Hepatocyte (in vitro differentiated cells): ENCODE data around the gene THY1. TPM values are rescaled to one million over a fixed set of nuclear protein-coding genes. Genes with fewer than 3 reads are reported as not detected.

Experiments
- DNase-seq: peaks from one replicate; pipeline ENCODE4 v3.0.0-alpha.2; 2016; ENCODE audit warnings: low spot score
- H2AFZ ChIP-seq: fragments of 200-600 bp; sonication (generic); 2 replicates; pipeline ENCODE4 v1.6.0; 2016; ENCODE audit warnings: antibody characterized with exemption, mild to moderate bottlenecking
- H3K27ac ChIP-seq: fragments of 200-600 bp; sonication (generic); 2 replicates; pipeline ENCODE4 v1.5.1; 2016; ENCODE audit warnings: mild to moderate bottlenecking
- H3K27me3 ChIP-seq: fragments of 200-600 bp; sonication (generic); 2 replicates; pipeline ENCODE4 v1.6.1; 2016
- H3K36me3 ChIP-seq: fragments of 200-600 bp; sonication (generic); replicated peaks from 2 replicates; pipeline ENCODE4 v1.5.1; 2016; ENCODE audit warnings: low read depth; ENCODE audit not compliant: insufficient read depth
- H3K4me1 ChIP-seq: fragments of 200-600 bp; sonication (generic); 2 replicates; pipeline ENCODE4 v1.5.1; 2016; ENCODE audit warnings: mild to moderate bottlenecking, moderate library complexity; ENCODE audit not compliant: insufficient read depth
- H3K4me2 ChIP-seq: fragments of 200-600 bp; sonication (generic); 2 replicates; pipeline ENCODE4 v1.6.0; 2016
- H3K4me3 ChIP-seq: fragments of 200-600 bp; sonication (generic); 2 replicates; pipeline ENCODE4 v1.5.1; 2016; ENCODE audit warnings: mild to moderate bottlenecking
- H3K79me2 ChIP-seq: fragments of 200-600 bp; sonication (generic); 2 replicates; pipeline ENCODE4 v1.6.0; 2017; ENCODE audit warnings: mild to moderate bottlenecking
- H3K9me2 ChIP-seq: fragments of 200-600 bp; sonication (generic); replicated peaks from 2 replicates; pipeline ENCODE4 v1.6.0; 2017; ENCODE audit warnings: mild to moderate bottlenecking; ENCODE audit not compliant: insufficient read depth
- H3K9me3 ChIP-seq: fragments of 200-600 bp; sonication (generic); 2 replicates; pipeline ENCODE4 v1.5.1; 2016; ENCODE audit warnings: low read depth, mild to moderate bottlenecking
- H4K20me1 ChIP-seq: fragments of 200-600 bp; sonication (generic); 2 replicates; pipeline ENCODE4 v1.6.0; 2016; ENCODE audit warnings: mild to moderate bottlenecking; ENCODE audit not compliant: insufficient read depth, poor library complexity, severe bottlenecking
- CTCF ChIP-seq: fragments of 200-600 bp; sonication (generic); IDR thresholded peaks from 2 replicates; pipeline ENCODE4 v1.5.1; 2016; ENCODE audit warnings: antibody characterized with exemption, mild to moderate bottlenecking; ENCODE audit not compliant: poor library complexity
- EZH2 ChIP-seq: fragments of 200-600 bp; sonication (generic); IDR thresholded peaks from 2 replicates; pipeline ENCODE4 v1.6.1; 2016; ENCODE audit warnings: antibody characterized with exemption, mild to moderate bottlenecking, borderline replicate concordance
- EZH2phosphoT487 ChIP-seq: fragments of 200-600 bp; sonication (generic); IDR thresholded peaks from one replicate; pipeline ENCODE4 v1.6.1; 2018; ENCODE audit warnings: antibody characterized with exemption, mild to moderate bottlenecking, low read depth, moderate library complexity; ENCODE audit not compliant: unreplicated experiment, severe bottlenecking
- WGBS: methylation state at CpG from one replicate; pipeline ENCODE4 v1.1.6; 2016; ENCODE audit warnings: low lambda C conversion rate; ENCODE audit errors: missing lambda C conversion rate; 5-methylcytosine and 5-hydroxymethylcytosine counted together
- polyA plus RNA-seq: library from polyadenylated mRNA; unstranded; fragments of >200 nt; fragmentation: Nextera tagmentation; extraction: Ambion mirVana; gene quantifications from 2 replicates; pipeline ENCODE4 v1.2.1, GENCODE V29; 2016
- total RNA-seq: library from RNA; depleted of rRNA; stranded (reverse); fragments of >200 nt; gene quantifications from 2 replicates; pipeline ENCODE4 v1.2.3, GENCODE V29; 2014

The THY1 gene
- total and polyA plus RNA-seq, 2 experiments from 2014 or later: 52.1 to 156 TPM

- Histone ChIP-seq H3K9me3 (no peaks in the 10 kb centered on the region), H3K4me2 (no peak overlapping the region), H3K36me3 (no peaks in the 10 kb centered on the region), H3K27me3 (peaks cover 32% of the 10 kb centered on the region), H4K20me1 (no peaks in the 10 kb centered on the region), H3K4me1 (peaks cover 9% of the 10 kb centered on the region), H3K27ac (no peak overlapping the region), H2AFZ (no peak overlapping the region), H3K9me2 (no peaks in the 10 kb centered on the region), H3K79me2 (no peaks in the 10 kb centered on the region), H3K4me3 (no peak overlapping the region)
- DNase-seq: peak; percentile 28
- 56% methylated on average over 2 of the region's 2 CpGs for WGBS
- TF ChIP-seq EZH2phosphoT487 (no peak), EZH2 (no peak), CTCF (no peak)
Measured at GRCh38 chr11:119424775-119425174, 1.8 kb upstream of the THY1 start.

GRCh38 chr11:119424276-119424675, 1.3 kb upstream of the THY1 start:
- H3K27ac ChIP-seq: no peak overlapping the region
- H3K4me1 ChIP-seq: peaks cover 9% of the 10 kb centered on the region
- peaks cover 33% of the 10 kb centered on the region for H3K27me3 ChIP-seq
- H3K4me2 ChIP-seq: no peak overlapping the region
- H4K20me1 ChIP-seq: no peaks in the 10 kb centered on the region
- no peak for DNase-seq
- no peaks in the 10 kb centered on the region for H3K79me2 ChIP-seq
- no peaks in the 10 kb centered on the region for H3K9me3 ChIP-seq
- WGBS: 79% methylated on average over 3 of the region's 3 CpGs
- TF ChIP-seq CTCF (no peak), EZH2 (no peak), EZH2phosphoT487 (no peak)
- H3K4me3 ChIP-seq: no peak overlapping the region
- no peaks in the 10 kb centered on the region for H3K9me2 ChIP-seq
- no peak overlapping the region for H2AFZ ChIP-seq
- H3K36me3 ChIP-seq: no peaks in the 10 kb centered on the region

- no peaks in the 10 kb centered on the region for H3K79me2 ChIP-seq
- no peaks in the 10 kb centered on the region for H4K20me1 ChIP-seq
- H2AFZ ChIP-seq: no peak overlapping the region
- DNase-seq: no peak
- no peak overlapping the region for H3K27ac ChIP-seq
- 61% methylated on average over 14 of the region's 14 CpGs for WGBS
- no peak overlapping the region for H3K4me3 ChIP-seq
- H3K9me3 ChIP-seq: no peaks in the 10 kb centered on the region
- H3K4me1 ChIP-seq: peaks cover 9% of the 10 kb centered on the region
- H3K4me2 ChIP-seq: peak overlapping the region; percentile 87
- H3K27me3 ChIP-seq: peaks cover 33% of the 10 kb centered on the region
- TF ChIP-seq EZH2phosphoT487 (no peak), CTCF (no peak), EZH2 (no peak)
- H3K36me3 ChIP-seq: no peaks in the 10 kb centered on the region
- no peaks in the 10 kb centered on the region for H3K9me2 ChIP-seq
Measured at GRCh38 chr11:119423509-119424254, 710 bp upstream of the THY1 start.
